ENCODE data around the gene C5. TPM values are rescaled to one million over a fixed set of nuclear protein-coding genes. Genes with fewer than 3 reads are reported as not detected.
"Not testable (repeated sequence)": the region's sequence is repeated elsewhere in the genome, so short reads cannot be mapped to it uniquely, and the experiment has no call there.

C5 gene
- total RNA-seq, 2 donors from 2014 or later = 3.5 to 11.1 TPM

GRCh38 chr9:121034529-121034928 is 15.5 kb downstream of the C5 start:
- TF ChIP-seq POLR2AphosphoS5 (IDR thresholded peaks at IDR 0.05) (no peak), POLR2A (IDR thresholded peaks at IDR 0.05) (no peak)
- TF ChIP-seq, protein P1, sequence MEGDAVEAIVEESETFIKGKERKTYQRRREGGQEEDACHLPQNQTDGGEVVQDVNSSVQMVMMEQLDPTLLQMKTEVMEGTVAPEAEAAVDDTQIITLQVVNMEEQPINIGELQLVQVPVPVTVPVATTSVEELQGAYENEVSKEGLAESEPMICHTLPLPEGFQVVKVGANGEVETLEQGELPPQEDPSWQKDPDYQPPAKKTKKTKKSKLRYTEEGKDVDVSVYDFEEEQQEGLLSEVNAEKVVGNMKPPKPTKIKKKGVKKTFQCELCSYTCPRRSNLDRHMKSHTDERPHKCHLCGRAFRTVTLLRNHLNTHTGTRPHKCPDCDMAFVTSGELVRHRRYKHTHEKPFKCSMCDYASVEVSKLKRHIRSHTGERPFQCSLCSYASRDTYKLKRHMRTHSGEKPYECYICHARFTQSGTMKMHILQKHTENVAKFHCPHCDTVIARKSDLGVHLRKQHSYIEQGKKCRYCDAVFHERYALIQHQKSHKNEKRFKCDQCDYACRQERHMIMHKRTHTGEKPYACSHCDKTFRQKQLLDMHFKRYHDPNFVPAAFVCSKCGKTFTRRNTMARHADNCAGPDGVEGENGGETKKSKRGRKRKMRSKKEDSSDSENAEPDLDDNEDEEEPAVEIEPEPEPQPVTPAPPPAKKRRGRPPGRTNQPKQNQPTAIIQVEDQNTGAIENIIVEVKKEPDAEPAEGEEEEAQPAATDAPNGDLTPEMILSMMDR (IDR thresholded peaks at IDR 0.05) = no peak
- WGBS = 92% methylated on average over 2 of the region's 2 CpGs
- no peaks in the 10 kb centered on the region for H3K27me3 ChIP-seq (replicated peaks; ENCODE audit: insufficient read depth)
- H3K9me3 ChIP-seq = no peaks in the 10 kb centered on the region
- no peaks in the 10 kb centered on the region for H3K36me3 ChIP-seq
- H3K4me3 ChIP-seq = no peak overlapping the region
- DNase-seq (ENCODE audit: low spot score) = no peak
- no peak overlapping the region for H3K27ac ChIP-seq
- intact Hi-C loops (cut with DNase I) = no loop called here
- no peaks in the 10 kb centered on the region for H3K4me1 ChIP-seq (replicated peaks)

- Histone ChIP-seq H3K27me3 (replicated peaks; ENCODE audit: insufficient read depth) (no peaks in the 10 kb centered on the region), H3K4me1 (replicated peaks) (no peaks in the 10 kb centered on the region), H3K9me3 (no peaks in the 10 kb centered on the region), H3K36me3 (no peaks in the 10 kb centered on the region), H3K27ac (no peak overlapping the region), H3K4me3 (no peak overlapping the region)
- WGBS = 57% methylated on average over 1 of the region's 1 CpG
- TF ChIP-seq POLR2AphosphoS5 (IDR thresholded peaks at IDR 0.05) (no peak), POLR2A (IDR thresholded peaks at IDR 0.05) (no peak)
- TF ChIP-seq, protein P1 (IDR thresholded peaks at IDR 0.05) = no peak
- no peak for DNase-seq (ENCODE audit: low spot score)
- intact Hi-C loops (cut with DNase I) = no loop called here
Observed at GRCh38 chr9:121029469-121029868, 20.6 kb downstream of the C5 start.

DNA sequence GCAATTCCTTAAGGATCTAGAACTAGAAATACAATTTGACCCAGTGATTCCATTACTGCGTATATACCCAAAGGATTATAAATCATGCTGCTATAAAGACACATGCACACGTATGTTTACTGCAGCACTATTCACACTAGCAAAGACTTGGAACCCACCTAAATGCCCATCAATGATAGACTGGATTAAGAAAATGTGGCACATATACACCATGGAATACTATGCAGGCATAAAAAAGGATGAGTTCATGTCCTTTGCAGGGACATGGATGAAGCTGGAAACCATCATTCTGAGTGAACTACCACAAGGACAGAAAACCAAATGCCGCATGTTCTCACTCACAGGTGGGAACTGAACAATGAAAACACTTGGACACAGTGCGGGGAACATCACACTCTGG is 21.8 kb downstream of the C5 start:
- 73% methylated on average over 4 of the region's 4 CpGs for WGBS
- H3K9me3 ChIP-seq; H3K4me1 ChIP-seq (replicated peaks); H3K27me3 ChIP-seq (replicated peaks; ENCODE audit: insufficient read depth); H3K36me3 ChIP-seq; DNase-seq (ENCODE audit: low spot score); H3K4me3 ChIP-seq; H3K27ac ChIP-seq; intact Hi-C loops (cut with DNase I): not testable (repeated sequence)

GRCh38 chr9:121026768-121027167 is 23.3 kb downstream of the C5 start:
- intact Hi-C loops (cut with DNase I) = no loop called here

GRCh38 chr9:121026260-121026691 is 23.8 kb downstream of the C5 start:
- TF ChIP-seq POLR2AphosphoS5 (IDR thresholded peaks at IDR 0.05) = no peak
- TF ChIP-seq, protein P1 (IDR thresholded peaks at IDR 0.05) = no peak
- no peak for TF ChIP-seq POLR2A (IDR thresholded peaks at IDR 0.05)
- intact Hi-C loops (cut with DNase I) = no loop called here
- Histone ChIP-seq H3K36me3 (no peaks in the 10 kb centered on the region), H3K27ac (no peak overlapping the region), H3K27me3 (replicated peaks; ENCODE audit: insufficient read depth) (no peaks in the 10 kb centered on the region), H3K9me3 (no peaks in the 10 kb centered on the region), H3K4me3 (no peak overlapping the region), H3K4me1 (replicated peaks) (no peaks in the 10 kb centered on the region)
- WGBS = 90% methylated on average over 3 of the region's 3 CpGs
- no peak for DNase-seq (ENCODE audit: low spot score)

More at GRCh38 chr9:121026768-121027167, 23.3 kb downstream of the C5 start:
- no peak overlapping the region for H3K27ac ChIP-seq
- H3K4me1 ChIP-seq (replicated peaks) = no peaks in the 10 kb centered on the region
- no peak for DNase-seq (ENCODE audit: low spot score)
- H3K36me3 ChIP-seq = no peaks in the 10 kb centered on the region
- H3K4me3 ChIP-seq = no peak overlapping the region
- H3K9me3 ChIP-seq = no peaks in the 10 kb centered on the region
- TF ChIP-seq POLR2AphosphoS5 (IDR thresholded peaks at IDR 0.05) = no peak
- TF ChIP-seq, protein P1 (IDR thresholded peaks at IDR 0.05) = no peak
- TF ChIP-seq POLR2A (IDR thresholded peaks at IDR 0.05) = no peak
- H3K27me3 ChIP-seq (replicated peaks; ENCODE audit: insufficient read depth) = no peaks in the 10 kb centered on the region
